ENCODE measurements around the gene CRHBP. TPM values are rescaled to one million over a fixed set of nuclear protein-coding genes. Genes with fewer than 3 reads are reported as not detected.
A peak's percentile ranks its signal among the peaks of the same experiment; 100 is the strongest.

The CRHBP gene
- total and polyA plus RNA-seq, 2 experiments from 2014 or later: 0.37 to 5.0 TPM

GRCh38 chr5:77012601-77013000 is 59.8 kb downstream of the CRHBP start:
- H3K79me2 ChIP-seq: no peaks in the 10 kb centered on the region
- 79% methylated on average over 2 of the region's 2 CpGs for WGBS (ENCODE audit: low lambda C conversion rate, missing lambda C conversion rate)
- no peaks in the 10 kb centered on the region for H3K4me1 ChIP-seq (ENCODE audit: insufficient read depth)
- no peaks in the 10 kb centered on the region for H4K20me1 ChIP-seq (ENCODE audit: insufficient read depth, poor library complexity, severe bottlenecking)
- TF ChIP-seq CTCF (IDR thresholded peaks at IDR 0.05; ENCODE audit: poor library complexity) (no peak), EZH2 (IDR thresholded peaks at IDR 0.05; ENCODE audit: borderline replicate concordance) (no peak), EZH2phosphoT487 (IDR thresholded peaks at IDR 0.05; ENCODE audit: low read depth, severe bottlenecking, unreplicated experiment) (no peak)
- DNase-seq (ENCODE audit: low spot score): peak; percentile 9
- no peak overlapping the region for H2AFZ ChIP-seq
- no peak overlapping the region for H3K4me3 ChIP-seq
- no peaks in the 10 kb centered on the region for H3K27me3 ChIP-seq
- H3K36me3 ChIP-seq (replicated peaks; ENCODE audit: insufficient read depth, low read depth): no peaks in the 10 kb centered on the region
- H3K4me2 ChIP-seq: no peak overlapping the region
- no peak overlapping the region for H3K27ac ChIP-seq
- no peaks in the 10 kb centered on the region for H3K9me3 ChIP-seq (ENCODE audit: low read depth)
- H3K9me2 ChIP-seq (replicated peaks; ENCODE audit: insufficient read depth): no peaks in the 10 kb centered on the region

GRCh38 chr5:77015938-77016569 is 63.2 kb downstream of the CRHBP start:
- H3K9me2 ChIP-seq (replicated peaks; ENCODE audit: insufficient read depth): no peaks in the 10 kb centered on the region
- H3K36me3 ChIP-seq (replicated peaks; ENCODE audit: insufficient read depth, low read depth): no peaks in the 10 kb centered on the region
- no peaks in the 10 kb centered on the region for H4K20me1 ChIP-seq (ENCODE audit: insufficient read depth, poor library complexity, severe bottlenecking)
- no peak overlapping the region for H3K4me3 ChIP-seq
- peak; percentile 55 for TF ChIP-seq CTCF (IDR thresholded peaks at IDR 0.05; ENCODE audit: poor library complexity)
- TF ChIP-seq EZH2phosphoT487 (IDR thresholded peaks at IDR 0.05; ENCODE audit: low read depth, severe bottlenecking, unreplicated experiment): no peak
- TF ChIP-seq EZH2 (IDR thresholded peaks at IDR 0.05; ENCODE audit: borderline replicate concordance): no peak
- no peaks in the 10 kb centered on the region for H3K27me3 ChIP-seq
- WGBS (ENCODE audit: low lambda C conversion rate, missing lambda C conversion rate): 34% methylated on average over 3 of the region's 3 CpGs
- H2AFZ ChIP-seq: no peak overlapping the region
- H3K27ac ChIP-seq: no peak overlapping the region
- H3K4me2 ChIP-seq: no peak overlapping the region
- H3K79me2 ChIP-seq: no peaks in the 10 kb centered on the region
- H3K9me3 ChIP-seq (ENCODE audit: low read depth): no peaks in the 10 kb centered on the region
- peak; percentile 54 for DNase-seq (ENCODE audit: low spot score)
- H3K4me1 ChIP-seq (ENCODE audit: insufficient read depth): no peaks in the 10 kb centered on the region

- Histone ChIP-seq H4K20me1 (ENCODE audit: insufficient read depth, poor library complexity, severe bottlenecking) (no peaks in the 10 kb centered on the region), H3K36me3 (replicated peaks; ENCODE audit: insufficient read depth, low read depth) (no peaks in the 10 kb centered on the region), H3K79me2 (no peaks in the 10 kb centered on the region), H3K27ac (no peak overlapping the region), H3K4me1 (ENCODE audit: insufficient read depth) (no peaks in the 10 kb centered on the region), H3K4me2 (no peak overlapping the region), H2AFZ (no peak overlapping the region), H3K9me3 (ENCODE audit: low read depth) (no peaks in the 10 kb centered on the region), H3K4me3 (no peak overlapping the region), H3K27me3 (no peaks in the 10 kb centered on the region), H3K9me2 (replicated peaks; ENCODE audit: insufficient read depth) (no peaks in the 10 kb centered on the region)
- DNase-seq (ENCODE audit: low spot score): no peak
- TF ChIP-seq EZH2 (IDR thresholded peaks at IDR 0.05; ENCODE audit: borderline replicate concordance) (no peak), CTCF (IDR thresholded peaks at IDR 0.05; ENCODE audit: poor library complexity) (no peak), EZH2phosphoT487 (IDR thresholded peaks at IDR 0.05; ENCODE audit: low read depth, severe bottlenecking, unreplicated experiment) (no peak)
- WGBS (ENCODE audit: low lambda C conversion rate, missing lambda C conversion rate): 96% methylated on average over 1 of the region's 1 CpG
Observed at GRCh38 chr5:77016962-77017361, 64.1 kb downstream of the CRHBP start.

All from hepatocyte (in vitro differentiated cells).